ENCODE results near the gene ATP6V1E1. TPM values are rescaled to one million over a fixed set of nuclear protein-coding genes. Genes with fewer than 3 reads are reported as not detected.

ATP6V1E1 gene
- total RNA-seq, 2 experiments from 2014 or later: 68.1 to 68.2 TPM

DNA sequence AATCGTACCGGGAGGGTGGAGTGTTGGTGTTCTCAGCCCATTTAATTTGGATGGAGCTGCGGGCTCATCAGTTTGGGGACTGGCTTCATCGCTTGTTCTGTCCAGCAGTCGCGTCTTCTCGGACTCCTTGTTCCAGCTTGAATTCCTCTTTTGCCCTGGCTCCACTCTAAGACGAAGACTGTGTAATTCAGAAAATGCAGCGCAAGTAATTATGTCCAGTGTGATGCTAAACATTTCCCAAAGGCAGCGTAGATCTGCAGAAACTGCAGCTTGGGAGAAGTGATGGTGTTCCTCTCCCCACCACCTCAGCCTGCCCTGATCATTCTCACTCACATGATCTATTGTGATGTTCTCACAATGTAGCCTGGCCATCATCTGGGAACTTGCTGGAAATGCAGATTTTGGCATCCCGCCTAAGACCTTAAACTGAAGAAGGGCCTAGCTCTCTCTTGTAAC lies 64.6 kb downstream of the ATP6V1E1 start:
- Mint-ChIP-seq H3K27ac (no peak overlapping the region), H3K4me3 (no peak overlapping the region), H3K36me3 (ENCODE audit: low read depth) (no peaks in the 10 kb centered on the region), H3K9me3 (no peaks in the 10 kb centered on the region), H3K27me3 (peaks cover 2% of the 10 kb centered on the region), H3K4me1 (ENCODE audit: low read depth) (no peaks in the 10 kb centered on the region)
- DNase-seq (no peak), ATAC-seq (no peak)
- TF ChIP-seq, protein P1, sequence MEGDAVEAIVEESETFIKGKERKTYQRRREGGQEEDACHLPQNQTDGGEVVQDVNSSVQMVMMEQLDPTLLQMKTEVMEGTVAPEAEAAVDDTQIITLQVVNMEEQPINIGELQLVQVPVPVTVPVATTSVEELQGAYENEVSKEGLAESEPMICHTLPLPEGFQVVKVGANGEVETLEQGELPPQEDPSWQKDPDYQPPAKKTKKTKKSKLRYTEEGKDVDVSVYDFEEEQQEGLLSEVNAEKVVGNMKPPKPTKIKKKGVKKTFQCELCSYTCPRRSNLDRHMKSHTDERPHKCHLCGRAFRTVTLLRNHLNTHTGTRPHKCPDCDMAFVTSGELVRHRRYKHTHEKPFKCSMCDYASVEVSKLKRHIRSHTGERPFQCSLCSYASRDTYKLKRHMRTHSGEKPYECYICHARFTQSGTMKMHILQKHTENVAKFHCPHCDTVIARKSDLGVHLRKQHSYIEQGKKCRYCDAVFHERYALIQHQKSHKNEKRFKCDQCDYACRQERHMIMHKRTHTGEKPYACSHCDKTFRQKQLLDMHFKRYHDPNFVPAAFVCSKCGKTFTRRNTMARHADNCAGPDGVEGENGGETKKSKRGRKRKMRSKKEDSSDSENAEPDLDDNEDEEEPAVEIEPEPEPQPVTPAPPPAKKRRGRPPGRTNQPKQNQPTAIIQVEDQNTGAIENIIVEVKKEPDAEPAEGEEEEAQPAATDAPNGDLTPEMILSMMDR (IDR thresholded peaks at IDR 0.05): no peak
- ChIA-PET CTCF (no interaction called here), POLR2A (no interaction called here)
- intact Hi-C loops (cut with micrococcal nuclease): no loop called here

DNA sequence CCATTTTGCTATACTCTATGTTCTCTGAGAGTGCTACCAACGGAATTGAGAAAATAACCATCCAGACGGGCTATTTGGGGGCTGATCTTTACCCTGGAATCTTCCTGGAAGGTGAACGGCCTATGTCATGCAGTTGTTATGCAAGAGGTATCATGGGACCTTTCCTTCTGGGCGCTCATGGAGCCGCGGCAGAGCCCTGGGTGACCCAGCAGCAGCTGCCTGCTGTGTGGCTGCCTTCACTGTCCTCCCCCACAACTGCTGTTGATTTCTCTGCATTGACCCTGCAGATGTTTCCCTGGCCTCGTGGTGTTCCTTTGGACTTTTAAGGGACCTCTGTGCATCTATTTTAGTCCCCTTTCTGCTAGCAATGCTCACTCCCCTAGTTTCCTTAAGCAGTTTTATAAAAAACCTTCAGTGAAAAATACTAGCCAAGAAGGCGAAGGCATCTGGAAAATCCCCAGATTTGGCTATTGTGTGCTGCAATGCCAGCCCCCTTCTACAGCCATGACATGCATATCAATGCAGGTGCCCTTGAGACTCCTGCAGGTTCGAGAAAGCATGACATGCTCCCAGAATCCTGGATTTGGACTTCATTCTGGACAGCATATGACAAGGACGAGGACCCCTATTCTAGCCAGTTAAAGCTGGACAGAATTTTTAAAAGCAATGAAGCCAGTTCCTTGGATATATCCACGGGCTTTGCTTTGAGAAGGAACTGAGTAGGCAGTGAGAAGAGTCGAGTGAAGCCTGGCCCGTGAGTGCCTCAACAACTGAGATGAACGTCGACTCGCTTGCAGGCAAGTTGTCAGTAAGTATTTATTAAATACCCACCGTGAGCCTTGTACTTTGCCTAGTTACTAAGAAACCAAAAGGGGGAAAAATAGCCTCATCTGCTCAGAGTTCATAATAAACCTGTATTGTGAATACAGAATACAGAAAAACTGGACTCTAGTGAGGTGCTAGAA lies 65.4 kb downstream of the ATP6V1E1 start, which contains the start of gene SLC25A18:
TSS of gene SLC25A18 (plus strand) at position 593 of the 965 bp plus-strand sequence. CDS start 16,447 bp downstream, outside the sequence.
- POLR2A ChIA-PET: no interaction called here
- TF ChIP-seq, protein P1 (IDR thresholded peaks at IDR 0.05): no peak

DNA sequence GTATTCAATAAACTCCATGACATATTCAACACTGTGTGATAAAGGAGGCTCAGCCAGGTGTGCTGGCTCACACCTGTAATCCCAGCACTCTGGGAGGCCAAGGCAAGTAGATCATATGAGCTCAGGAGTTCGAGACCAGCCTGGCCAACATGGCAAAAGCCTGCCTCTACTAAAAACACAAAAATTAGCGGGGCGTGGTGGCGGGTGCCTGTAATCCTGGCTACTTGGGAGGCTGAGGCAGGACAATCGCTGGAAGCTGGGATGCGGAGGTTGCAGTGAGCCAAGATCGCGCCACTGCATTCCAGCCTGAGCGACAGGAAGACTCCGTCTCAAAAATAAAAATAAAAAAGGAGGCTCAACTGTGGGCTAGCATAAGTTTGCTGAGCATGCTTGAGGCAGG lies 69.4 kb downstream of the ATP6V1E1 start:
- intact Hi-C loops (cut with micrococcal nuclease): no loop called here
- ATAC-seq: no peak

More for the DNA sequence above, 65.4 kb downstream of the ATP6V1E1 start, which contains the start of gene SLC25A18:
- no peaks in the 10 kb centered on the region for H3K36me3 Mint-ChIP-seq (ENCODE audit: low read depth)
- H3K27ac Mint-ChIP-seq: no peak within 1 kb of the TSS
- no peaks in the 10 kb centered on the region for H3K9me3 Mint-ChIP-seq
- H3K4me3 Mint-ChIP-seq: no peak within 1 kb of the TSS
- CTCF ChIA-PET: interaction anchor here (0.6 kb wide), 1 partner anchor 54 kb away, joined by 3 read pairs; no protein-coding TSS in a partner anchor
- no peak for DNase-seq
- ATAC-seq: no peak
- intact Hi-C loops (cut with micrococcal nuclease): no loop called here
- no peaks in the 10 kb centered on the region for H3K4me1 Mint-ChIP-seq (ENCODE audit: low read depth)
- H3K27me3 Mint-ChIP-seq: peaks cover 2% of the 10 kb centered on the region

DNA sequence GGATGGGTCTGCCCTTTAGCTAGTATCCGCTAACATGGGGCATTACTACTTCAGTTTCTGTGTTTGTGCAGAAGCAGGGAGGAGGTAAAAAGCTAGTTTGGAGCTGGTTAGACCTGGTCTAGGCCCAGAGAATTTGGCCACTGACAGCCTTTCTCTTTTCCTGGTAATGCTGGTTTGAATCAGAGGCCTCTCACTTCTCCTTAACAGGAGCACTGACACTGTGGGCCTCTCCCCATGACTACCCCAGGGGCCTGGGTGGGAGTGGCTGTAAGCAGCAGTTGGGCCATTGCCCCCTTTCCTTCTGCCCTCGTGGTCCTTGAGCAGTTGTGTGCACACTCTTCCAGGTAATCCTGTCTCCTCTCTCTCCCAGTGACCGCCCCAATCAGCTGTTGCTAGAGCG lies 73.7 kb downstream of the ATP6V1E1 start:
- TF ChIP-seq, protein P1 (IDR thresholded peaks at IDR 0.05): no peak
- DNase-seq (no peak), ATAC-seq (no peak)
- Mint-ChIP-seq H3K27ac (no peak overlapping the region), H3K27me3 (no peaks in the 10 kb centered on the region), H3K36me3 (ENCODE audit: low read depth) (no peaks in the 10 kb centered on the region), H3K4me3 (no peak overlapping the region), H3K9me3 (no peaks in the 10 kb centered on the region), H3K4me1 (ENCODE audit: low read depth) (no peaks in the 10 kb centered on the region)
- intact Hi-C loops (cut with micrococcal nuclease): no loop called here
- POLR2A ChIA-PET: no interaction called here
- CTCF ChIA-PET: no interaction called here

More for the DNA sequence above, 69.4 kb downstream of the ATP6V1E1 start:
- Mint-ChIP-seq H3K9me3 (no peaks in the 10 kb centered on the region), H3K27me3 (no peaks in the 10 kb centered on the region), H3K36me3 (ENCODE audit: low read depth) (no peaks in the 10 kb centered on the region), H3K4me1 (ENCODE audit: low read depth) (no peaks in the 10 kb centered on the region), H3K4me3 (no peak overlapping the region), H3K27ac (no peak overlapping the region)
- CTCF ChIA-PET: interaction anchor here (0.9 to 1.5 kb wide), 4 partner anchors 11 to 517 kb away, joined by 3 to 5 read pairs (median 3); no protein-coding TSS in a partner anchor
- POLR2A ChIA-PET: no interaction called here
- DNase-seq: no peak
- TF ChIP-seq, protein P1 (IDR thresholded peaks at IDR 0.05): no peak

DNA sequence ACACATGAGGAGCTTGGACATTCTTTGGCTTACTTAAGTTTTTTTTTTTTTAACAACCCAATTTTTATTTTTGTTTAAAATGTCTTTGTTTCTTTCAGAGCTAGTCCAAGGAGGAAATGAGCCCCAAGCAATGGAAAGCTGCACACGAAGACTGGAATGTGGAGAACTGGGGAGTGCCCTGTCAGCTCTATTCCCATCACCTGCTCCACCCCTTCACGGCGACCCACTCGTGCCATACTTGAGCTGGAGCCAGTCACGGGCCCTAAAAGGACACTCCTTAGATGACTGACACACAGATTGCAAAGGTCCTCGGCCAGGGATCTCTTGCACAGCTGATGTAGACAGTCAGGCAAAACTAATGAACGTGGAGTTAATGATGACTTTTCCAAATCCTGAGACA lies 75.8 kb downstream of the ATP6V1E1 start:
- H3K4me3 Mint-ChIP-seq: no peak overlapping the region
- H3K9me3 Mint-ChIP-seq: no peaks in the 10 kb centered on the region
- ChIA-PET CTCF (no interaction called here), POLR2A (no interaction called here)
- TF ChIP-seq, protein P1 (IDR thresholded peaks at IDR 0.05): no peak
- DNase-seq (no peak), ATAC-seq (no peak)
- H3K4me1 Mint-ChIP-seq (ENCODE audit: low read depth): no peaks in the 10 kb centered on the region
- intact Hi-C loops (cut with micrococcal nuclease): no loop called here
- no peaks in the 10 kb centered on the region for H3K27me3 Mint-ChIP-seq
- H3K27ac Mint-ChIP-seq: no peak overlapping the region
- no peaks in the 10 kb centered on the region for H3K36me3 Mint-ChIP-seq (ENCODE audit: low read depth)
